ENCODE data around the gene PDCD6IP.
"Not testable (repeated sequence)": the region's sequence is repeated elsewhere in the genome, so short reads cannot be mapped to it uniquely, and the experiment has no call there.

PDCD6IP gene

DNA sequence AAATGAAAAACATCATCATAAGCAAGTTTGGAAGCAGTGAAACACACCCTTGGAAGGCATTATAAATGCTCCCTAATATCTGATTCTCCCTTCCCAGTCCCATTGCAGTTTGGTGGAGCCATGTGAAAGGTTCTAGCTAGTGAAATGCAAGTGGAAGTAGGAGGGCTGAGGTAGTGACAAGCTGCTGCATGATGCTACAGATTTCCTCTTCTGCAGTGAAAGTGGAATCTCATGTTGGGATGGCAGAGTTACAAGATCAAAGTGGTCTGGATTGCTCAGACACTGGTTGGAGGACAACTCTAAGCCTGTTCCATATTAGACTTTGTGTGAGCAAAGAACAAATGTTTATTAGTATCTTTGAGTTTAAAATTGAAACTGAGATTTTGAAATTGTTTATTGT is 3.3 kb upstream of the PDCD6IP start:
- DNase-seq (ENCODE audit: low spot score) = no peak

DNA sequence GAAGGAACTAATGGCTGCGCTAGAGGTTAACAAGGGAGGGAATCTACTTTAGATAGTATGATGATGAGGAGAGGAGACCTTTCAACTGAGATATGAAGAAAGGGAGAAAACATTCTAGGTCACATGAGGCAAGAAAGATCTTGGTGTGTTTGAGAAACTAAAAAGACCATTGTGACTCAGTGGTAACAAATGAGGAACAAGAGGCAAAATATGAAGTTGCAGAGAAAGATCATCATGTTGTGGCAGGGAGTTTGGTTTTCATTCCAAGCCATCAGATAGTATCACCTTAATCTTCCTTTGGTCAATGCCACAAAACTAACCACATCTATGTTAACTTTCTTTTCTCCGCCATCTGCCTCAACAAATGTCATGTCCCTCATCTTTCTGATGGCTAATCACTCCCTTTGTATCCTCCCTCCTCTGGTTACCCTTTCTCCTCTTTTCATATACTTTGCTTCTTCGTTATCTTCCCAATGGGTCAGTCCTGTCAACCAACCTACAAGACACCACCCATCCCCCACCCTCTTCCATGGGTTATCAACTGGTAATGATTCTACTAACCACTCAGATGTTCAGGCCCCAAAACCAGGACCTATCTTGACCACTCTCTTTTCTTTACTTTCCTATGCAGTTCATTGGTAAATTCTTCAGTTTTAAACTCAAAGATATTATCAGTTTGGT is 2.4 kb upstream of the PDCD6IP start:
- DNase-seq (ENCODE audit: low spot score) = no peak

DNA sequence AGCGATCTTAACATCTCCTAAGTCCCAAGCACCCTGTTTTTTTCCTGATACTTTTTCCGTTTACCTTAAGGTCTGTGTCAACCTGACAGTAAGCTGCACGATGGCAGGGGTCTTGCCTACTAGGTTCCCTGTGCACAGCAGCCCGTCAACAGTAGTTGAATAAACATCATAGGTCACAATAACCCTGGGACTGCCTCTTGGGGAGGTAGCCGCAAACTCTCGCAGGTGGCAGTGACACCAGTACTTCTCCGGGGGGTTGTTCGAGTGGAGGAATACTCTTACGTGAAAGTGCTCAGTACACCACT is 365 bp upstream of the PDCD6IP start:
- DNase-seq (ENCODE audit: low spot score) = no peak

DNA sequence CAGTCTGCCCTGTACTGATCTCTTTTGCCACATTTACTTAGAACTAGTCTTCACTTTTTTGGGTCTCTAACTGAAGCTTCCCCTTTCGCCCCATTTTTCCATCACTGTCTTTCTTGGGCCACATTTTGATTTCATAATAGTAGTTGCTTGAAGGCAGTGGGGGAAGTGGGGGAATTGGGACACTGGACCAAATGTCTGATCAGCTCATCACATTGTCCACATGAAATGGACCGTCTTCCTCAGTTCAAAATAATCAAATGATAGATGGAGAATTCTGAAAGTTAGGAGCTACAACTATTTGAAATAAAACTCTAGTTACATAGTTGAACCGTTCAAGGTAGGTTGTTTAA is 747 bp downstream of the PDCD6IP start:
- no peak for DNase-seq (ENCODE audit: low spot score)

DNA sequence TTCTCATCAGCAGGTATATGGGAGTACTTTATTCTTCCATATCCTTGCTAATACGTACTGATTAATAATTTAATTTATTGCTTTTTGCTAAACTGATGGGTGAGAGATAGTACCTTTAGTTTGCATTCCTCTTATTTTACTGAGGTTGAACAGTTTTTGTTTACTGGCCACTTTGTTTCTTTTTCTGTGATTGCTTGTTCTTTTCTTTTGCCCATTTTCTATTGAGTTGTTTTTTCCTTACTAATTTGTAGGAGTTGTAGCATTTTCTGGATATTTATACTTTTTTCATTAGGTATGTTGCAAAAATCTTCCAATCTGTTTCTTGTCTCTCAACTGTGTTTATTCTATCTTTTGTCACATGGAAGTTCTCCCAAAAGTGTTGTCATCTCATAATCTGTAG is 4.8 kb downstream of the PDCD6IP start:
- no peak for DNase-seq (ENCODE audit: low spot score)

DNA sequence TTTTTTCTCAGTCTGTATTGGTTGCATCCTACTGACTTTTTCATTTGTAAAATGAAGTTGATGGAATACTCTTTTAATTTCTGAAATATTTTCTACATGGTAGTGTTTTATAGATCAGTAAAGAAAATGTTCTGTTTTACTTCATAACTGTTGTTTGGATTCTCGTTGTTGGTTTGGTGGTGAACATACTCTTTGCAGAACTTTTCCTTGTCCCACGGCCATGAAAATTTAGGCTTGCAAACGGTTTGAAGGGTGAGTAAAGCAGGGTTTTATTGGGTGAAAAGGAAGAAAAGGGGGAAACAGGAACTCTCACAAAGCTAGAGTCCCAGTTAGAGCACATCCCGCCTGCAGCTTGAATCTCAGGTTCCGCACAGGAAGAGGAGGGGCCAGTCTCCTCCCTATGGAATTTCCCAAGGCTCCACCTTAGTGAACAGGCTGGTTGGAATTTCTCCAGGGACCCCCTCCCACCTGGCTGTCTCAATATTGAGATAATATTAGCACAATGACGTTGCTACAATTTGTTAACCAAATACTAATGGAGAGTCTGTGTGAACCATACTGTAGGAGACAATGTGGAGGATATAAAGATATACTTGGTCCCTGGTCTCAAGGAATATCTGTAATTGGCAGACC is 5.6 kb downstream of the PDCD6IP start:
- no peak for DNase-seq (ENCODE audit: low spot score)

DNA sequence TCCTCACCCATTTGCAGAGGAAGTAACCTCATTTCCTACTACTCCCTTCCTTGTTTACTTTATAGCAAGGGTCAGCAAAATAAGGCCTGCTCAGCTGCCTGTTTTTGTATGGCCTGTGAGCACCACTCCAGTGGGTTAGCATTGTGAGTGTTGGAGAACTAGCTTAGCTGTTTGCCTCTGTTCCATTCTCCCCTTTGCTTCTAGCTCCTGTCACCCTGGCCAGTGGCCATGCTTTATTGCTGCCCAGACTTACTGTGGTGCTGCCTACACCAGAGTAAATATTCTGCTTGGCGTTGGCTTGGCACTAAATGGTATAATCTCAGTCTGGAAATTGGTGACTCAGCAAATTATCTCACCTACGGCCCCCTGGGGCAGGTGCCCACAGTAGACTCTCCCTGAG is 8.8 kb downstream of the PDCD6IP start:
- no peak for DNase-seq (ENCODE audit: low spot score)

DNA sequence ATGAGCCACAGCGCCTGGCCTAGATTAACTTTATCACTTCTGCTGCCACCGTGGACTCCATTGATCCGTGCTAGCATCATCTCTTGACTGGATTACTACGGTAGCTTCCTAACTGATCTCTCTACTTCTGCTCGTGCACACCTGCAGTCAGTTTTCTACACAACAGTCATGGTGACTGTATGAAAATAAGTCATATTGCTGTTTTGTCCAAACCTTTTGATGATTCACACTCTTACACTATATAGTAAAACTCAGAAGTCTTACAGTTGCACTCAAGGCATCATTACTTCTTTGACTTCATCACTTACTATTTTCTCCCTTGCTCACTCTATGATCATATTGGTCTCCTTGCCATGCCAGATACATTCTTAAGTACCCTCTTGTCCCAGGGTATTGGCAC is 10.1 kb downstream of the PDCD6IP start:
- no peak for DNase-seq (ENCODE audit: low spot score)

DNA sequence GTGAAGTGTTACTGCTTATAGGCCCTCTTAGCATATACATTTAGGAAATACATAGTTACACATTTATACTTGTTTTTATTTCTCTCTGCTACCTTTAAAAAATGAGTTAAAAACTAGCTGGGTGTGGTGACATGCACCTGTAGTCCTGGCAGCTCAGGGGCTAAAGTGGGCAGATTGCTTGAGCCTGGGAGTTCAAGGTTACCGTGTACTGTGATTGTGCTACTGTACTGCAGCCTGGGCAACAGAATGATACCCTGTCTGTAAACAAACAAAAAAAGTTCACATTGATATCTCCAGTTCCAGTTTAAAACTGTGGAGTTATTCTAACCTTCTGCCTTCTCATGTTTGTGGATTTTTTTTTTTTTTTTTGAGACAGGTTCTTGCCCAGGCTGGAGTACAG is 12.1 kb downstream of the PDCD6IP start:
- no peak for DNase-seq (ENCODE audit: low spot score)

DNA sequence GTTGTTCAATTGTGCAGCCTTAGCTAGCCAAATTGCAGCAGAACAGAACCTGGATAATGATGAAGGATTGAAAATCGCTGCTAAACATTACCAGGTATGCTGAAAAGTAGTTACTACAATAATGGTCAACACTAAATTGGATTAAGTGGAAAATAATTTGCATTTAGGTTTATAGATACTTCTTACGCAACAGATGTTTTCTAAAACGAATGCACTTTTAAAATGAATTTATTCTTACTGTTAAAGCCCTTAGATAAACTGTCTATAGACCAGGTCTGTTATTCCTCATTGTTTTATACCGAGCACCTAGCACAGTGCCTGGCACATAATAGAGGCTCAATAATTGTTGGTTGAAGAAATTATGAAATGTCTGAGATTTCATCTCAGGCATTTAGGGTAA is 23.6 kb downstream of the PDCD6IP start:
- no peak for DNase-seq (ENCODE audit: low spot score)

DNA sequence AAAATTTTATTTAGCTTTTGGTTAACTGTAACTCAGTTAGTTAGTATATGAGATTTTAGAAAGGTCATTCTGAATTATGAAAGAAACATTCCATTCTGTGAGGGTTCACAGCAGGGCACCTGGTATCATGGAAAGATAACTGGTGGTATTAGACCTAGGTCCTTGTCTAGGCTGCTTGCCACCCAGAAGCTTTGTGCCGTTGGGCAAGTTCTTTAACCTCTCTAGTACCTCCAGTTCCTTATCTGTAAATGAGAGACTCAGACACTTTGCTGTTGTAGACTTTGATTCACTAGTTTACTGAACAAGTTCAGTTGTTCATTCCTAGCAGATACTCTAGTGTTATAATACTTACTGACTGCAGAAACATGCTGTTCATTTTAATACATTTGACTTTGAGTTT is 25.4 kb downstream of the PDCD6IP start:
- no peak for DNase-seq (ENCODE audit: low spot score)

DNA sequence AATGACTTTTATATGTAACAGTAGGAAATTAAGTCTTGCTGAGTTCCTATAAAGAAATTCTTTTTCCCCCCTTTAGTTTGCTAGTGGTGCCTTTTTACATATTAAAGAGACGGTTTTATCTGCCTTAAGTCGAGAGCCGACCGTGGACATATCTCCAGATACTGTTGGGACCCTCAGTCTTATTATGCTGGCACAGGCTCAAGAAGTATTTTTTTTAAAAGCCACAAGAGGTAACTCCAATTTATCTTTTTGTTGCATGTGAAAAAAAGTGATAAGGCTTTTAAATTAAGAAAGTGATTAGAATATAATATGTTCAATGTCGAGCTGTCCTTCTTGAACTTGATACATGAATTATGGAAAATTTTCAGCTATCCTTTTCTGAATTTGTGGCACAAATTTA is 26.7 kb downstream of the PDCD6IP start:
- no peak for DNase-seq (ENCODE audit: low spot score)

DNA sequence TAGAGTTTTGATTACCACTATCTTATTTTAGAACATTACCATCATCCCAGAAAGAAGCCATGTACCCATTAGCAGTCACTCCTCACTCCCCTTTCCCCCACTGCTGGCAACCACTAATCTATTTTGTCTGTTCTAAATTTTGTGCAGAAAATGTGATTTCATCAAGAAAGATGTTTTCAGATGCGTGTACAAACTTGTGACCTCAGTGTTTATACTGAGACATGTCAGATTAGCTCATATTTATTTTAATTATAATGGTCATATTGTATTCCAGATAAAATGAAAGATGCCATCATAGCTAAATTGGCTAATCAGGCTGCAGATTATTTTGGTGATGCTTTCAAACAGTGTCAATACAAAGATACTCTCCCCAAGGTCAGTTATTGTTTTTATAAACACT is 27.8 kb downstream of the PDCD6IP start:
- no peak for DNase-seq (ENCODE audit: low spot score)

DNA sequence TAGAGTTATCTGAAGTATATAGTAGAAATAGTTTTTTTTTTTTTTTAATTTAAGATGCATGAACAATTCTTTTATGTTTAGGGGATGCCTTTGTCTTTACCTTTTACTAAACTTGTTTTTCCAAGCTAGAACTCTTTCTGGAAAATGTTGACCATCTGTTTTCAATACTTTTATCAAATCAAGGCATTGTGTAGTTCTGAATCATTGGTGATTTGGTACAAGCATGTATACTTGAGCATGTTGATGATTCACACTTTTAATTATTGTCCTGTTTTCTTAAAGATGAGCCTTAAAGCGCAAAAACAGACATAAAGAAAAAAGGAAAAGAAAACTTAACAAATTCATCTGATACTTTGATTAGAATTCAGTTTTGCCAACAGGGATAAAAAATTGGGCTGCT is 28.3 kb downstream of the PDCD6IP start:
- DNase-seq (ENCODE audit: low spot score) = no peak

DNA sequence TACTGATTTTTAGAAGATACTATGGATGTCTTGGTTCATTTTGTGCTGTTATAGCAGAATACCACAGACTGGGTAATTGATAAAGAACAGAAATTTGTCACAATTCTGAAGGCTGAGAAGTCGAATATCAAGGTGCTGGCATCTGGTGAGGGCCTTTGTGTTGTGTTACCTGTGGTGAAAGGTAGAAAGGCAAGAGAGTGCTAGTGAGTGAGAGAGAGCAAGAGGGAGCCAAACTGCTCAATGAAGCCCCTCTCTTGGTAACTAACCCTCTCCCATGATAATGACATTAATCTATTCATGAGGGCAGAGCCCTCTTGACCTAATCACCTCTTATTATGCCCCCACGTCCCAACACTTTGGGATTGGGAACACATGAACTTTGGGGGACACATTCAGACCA is 31.3 kb downstream of the PDCD6IP start:
- DNase-seq (ENCODE audit: low spot score) = no peak

DNA sequence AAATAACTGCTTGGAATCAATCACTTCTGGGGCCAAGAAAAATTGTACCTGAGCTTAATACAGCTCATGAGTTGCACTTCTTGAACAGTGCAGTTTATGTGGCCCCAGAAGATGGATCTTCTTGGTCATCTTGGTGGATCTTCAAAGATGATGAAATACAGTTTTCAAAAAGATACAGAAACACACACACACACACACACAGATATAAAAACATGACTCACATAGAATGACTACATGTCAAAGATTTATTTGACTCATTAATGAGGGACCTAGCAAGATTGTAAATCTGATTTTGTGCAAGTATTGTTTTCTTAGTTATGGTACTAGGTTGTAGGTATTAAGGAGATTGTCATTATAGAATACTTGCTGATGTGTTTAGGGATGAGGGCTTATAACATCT is 32.6 kb downstream of the PDCD6IP start:
- DNase-seq (ENCODE audit: low spot score) = no peak

DNA sequence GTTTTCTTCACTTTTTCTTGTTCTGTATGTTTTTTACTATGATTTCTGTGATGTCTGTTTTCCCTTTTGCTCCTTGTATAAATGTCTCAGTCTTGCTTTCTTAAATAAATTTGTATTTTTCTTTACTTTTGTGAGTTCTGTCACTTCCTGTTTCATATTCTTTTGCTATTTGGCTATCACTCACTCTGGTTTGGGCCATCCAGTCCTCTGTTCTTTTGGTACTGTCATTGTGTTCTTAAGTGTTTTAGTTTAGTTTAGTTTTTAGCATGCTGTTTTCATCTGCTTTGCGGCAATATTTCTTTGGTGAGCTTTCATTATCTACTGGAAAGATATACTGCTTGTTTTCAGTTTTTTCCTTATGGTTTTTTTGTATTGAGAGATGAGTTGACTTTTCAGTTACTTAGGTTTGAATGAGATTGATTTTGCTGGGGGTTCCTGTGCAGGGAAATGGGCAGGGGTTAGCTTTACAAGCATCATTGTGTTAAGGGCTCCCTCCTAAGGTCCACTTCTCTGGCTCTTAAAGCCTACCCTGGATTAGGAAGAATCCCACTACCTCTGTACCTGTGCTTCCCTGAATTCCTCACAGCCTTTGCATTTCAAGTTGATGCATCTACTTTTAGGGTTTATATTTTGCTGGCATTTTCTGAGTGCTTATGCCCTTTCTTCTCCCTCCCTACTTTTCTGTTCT is 35.1 kb downstream of the PDCD6IP start:
- DNase-seq (ENCODE audit: low spot score) = no peak

DNA sequence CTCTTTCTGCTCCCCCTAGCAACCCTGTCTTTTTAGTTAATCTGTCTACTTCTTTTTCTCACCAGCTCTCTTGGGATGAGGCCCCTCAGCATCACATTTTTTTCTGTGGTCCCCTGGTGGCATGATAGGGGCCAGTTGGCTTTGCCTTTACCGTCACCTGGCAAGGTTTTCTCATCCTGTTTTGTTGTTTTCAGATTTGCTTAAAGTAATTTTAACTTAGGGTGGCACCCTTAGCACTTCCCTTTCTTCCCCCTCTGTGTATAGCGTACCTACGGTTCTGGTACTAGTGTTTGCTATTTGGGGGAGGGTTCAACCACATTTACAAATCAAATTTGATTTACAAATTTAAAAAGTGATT is 35.6 kb downstream of the PDCD6IP start:
- DNase-seq (ENCODE audit: low spot score) = no peak

DNA sequence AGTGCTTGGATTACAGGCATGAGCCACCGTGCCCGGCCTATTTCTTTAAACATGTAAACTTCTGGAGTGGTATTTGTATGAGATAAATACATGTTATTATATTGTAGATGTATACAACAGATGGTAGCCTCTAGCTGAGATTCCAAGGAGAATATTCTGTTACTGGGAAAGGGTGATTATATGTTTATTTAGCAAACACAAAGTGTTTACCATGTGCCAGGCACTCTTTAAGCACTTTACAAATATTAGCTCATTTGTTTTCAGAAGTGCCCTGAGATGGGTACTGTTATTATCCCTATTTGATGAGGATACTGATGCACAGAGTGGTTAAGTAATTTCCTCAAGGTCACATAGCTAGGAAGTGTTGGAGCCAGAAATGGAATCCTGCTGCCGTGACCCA is 38.8 kb downstream of the PDCD6IP start:
- DNase-seq (ENCODE audit: low spot score) = not testable (repeated sequence)

DNA sequence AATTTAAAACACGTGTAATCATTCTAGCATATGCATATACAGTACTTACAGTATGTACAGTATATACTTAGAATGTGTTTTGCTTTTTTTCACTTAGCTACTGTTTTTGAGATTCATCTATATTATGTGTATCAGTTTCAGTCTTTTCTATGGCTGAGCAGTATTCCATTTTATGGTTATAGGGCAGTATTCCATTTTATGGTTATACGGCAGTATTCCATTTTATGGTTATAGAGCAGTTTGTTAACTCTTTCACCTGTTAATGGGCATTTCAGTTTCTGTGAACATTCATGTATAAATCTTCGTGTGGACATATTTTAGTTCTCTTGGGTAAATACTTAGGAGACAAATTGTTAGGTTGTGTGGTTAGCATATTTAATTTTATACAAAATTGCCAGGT is 40.9 kb downstream of the PDCD6IP start:
- DNase-seq (ENCODE audit: low spot score) = no peak

DNA sequence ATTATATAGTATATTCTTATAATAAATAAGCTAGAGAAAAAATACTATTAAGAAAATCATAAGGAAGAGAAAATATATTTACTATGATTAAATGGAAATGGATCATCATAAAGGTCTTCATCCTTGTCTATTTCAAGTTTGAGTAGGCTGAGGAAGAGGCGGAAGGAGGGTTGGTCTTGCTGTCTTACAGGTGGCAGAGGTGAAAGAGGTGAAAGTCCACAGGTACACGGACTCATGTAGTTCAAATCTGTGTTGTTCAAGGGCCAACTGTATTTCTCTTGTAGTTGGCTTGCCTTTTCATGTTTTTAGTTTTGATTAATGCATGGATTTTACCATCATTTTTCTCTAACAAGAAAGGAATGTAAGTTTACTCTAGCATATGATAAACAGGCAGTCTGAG is 41.7 kb downstream of the PDCD6IP start:
- DNase-seq (ENCODE audit: low spot score) = no peak

DNA sequence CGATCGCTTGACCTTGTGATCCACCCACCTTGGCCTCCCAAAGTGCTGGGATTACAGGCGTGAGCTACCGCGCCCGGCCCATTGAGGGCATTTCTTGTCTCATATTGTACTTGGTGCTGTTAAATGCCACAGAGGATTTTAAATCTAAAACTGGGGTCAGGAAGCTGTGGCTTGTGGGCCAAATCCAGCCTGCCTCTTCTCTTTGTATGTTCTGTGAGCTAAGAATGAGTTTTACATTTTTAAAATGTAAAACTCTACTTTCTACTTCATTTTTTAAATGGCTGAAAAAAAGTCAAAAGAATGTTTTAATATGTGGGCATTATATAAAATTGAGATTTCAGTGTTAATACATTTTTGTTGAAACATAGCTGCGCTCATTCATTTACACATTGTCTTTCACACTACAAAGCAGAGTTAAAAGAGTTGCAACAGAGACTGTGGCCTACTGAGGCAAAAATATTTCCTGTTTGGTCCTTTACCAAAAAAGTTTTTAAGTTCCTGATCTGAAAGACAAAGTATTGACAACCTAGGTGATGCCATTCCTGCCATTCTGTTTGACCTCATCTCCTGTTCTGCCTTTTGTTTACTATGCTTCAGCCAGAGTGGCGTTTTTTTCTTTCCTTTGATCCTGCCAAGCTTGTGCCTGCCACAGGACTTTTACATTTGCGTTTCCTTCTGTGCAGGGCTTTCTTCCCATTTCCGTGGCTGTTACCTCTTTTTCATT is 50.4 kb downstream of the PDCD6IP start:
- DNase-seq (ENCODE audit: low spot score) = no peak

DNA sequence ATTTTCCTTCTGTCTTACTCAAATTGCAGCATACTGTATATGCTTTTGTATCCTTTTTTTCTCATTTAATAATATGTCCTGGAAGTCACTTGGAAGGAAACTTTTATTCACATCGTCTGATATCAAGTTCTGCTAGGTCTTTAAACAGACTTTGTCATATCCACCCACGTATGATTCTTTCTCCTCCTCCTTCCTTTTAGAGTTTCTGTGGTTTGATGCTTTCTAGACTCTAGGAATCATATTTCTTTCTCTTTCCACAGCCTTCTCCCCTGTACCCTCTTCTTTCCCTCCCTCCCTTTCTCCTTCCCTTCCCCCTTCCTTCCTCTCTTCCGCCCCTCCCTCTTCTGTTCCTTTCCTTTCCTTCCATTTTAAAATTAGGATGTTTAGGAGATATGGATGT is 52.2 kb downstream of the PDCD6IP start:
- not testable (repeated sequence) for DNase-seq (ENCODE audit: low spot score)
